ENCODE data around the gene ORC3.
"Not testable (repeated sequence)": the region's sequence is repeated elsewhere in the genome, so short reads cannot be mapped to it uniquely, and the experiment has no call there.

Gene ORC3

DNA sequence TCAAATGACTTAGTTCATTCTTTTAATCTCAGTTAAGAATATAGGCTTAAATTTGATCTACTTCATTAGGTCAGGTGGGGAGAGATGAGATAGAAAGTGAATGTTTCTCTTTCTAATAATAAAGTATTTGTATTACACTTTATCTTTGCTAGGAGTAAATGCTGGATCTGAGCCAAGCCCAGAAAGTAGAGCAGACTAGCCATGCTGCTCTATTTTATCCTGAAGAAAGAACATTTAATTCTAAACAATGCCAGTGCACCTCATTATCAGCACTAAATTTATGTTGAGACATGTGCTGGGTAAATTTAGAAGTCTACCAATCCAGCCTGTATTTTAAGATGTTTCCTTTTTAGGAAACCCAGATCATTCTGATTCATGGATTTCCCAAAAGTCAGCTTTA is 68.6 kb downstream of the ORC3 start:
- no peak overlapping the region for H3K4me3 ChIP-seq (ENCODE audit: low read depth, low read length)

GRCh38 chr6:87660226-87660911 is 70.4 kb downstream of the ORC3 start:
- H3K4me3 ChIP-seq (ENCODE audit: low read depth, low read length), result no peak overlapping the region

- H3K4me3 ChIP-seq (ENCODE audit: low read depth, low read length), result no peak overlapping the region
Measured at GRCh38 chr6:87661016-87661415, 71.1 kb downstream of the ORC3 start.

DNA sequence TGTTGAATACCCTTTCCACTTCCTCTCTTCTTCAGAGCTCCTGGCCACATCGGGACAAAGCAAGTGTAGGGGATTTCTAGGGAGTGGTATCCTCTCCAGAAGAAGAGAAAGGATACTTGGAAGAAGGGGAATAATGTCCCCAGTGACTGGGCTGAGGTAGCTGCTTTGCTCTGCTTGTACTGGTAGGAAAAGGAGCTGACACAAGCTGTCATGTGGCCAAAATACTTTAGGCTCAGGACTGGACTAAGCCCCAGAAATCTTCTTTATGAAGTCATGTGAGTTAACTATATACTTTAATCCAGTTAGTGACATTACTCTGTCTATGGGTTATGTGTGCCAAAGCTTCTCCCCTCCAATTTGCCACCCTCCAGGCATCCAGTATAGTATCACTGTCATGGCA is 71.6 kb downstream of the ORC3 start:
- no peak overlapping the region for H3K4me3 ChIP-seq (ENCODE audit: low read depth, low read length)

DNA sequence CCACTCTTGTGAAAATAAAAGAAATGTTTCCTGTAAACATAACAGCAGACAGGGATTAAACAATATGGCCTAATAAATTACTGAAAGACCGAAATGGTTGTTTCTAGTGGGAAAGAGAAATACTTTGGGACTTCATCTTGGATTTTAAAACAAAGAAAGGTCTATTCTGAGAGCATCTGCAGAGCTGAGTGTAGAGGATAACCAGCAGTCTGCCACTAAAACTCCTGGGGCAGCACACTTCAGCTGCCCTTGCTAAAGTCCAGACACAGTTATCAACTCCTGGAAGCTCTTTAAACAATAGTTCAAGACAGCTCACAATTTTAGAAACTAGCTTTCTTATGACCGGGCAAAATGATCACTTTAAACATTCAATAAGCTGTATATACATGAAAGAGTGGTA is 73.5 kb downstream of the ORC3 start:
- no peak overlapping the region for H3K4me3 ChIP-seq (ENCODE audit: low read depth, low read length)

DNA sequence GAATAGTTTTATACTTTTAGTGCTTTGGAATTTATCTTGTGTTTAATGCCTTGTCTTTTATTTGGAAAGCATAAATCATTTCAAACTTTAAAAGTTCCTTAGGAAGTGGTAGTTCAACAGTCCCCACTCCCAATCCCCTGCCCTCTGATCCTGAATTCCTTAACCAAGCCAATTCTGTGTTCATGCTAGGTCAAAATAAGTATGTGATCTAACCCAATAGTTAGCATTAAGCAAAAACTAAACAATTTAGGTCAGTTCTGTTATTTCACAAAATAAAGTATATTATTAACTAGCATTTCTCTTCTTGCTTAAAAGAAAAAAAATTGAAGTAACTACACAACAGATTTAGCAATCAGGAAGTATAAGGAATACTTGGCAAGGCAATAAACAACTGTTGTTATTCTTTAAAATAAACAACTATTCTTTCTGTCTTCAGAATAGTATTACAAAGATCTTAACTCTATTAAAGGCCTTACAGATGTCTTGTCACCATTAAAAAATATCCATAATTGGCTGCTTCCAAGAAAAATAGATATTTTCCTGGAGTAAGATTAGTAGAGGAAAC is 75.1 kb downstream of the ORC3 start:
- H3K4me3 ChIP-seq (ENCODE audit: low read depth, low read length), result no peak overlapping the region

- H3K4me3 ChIP-seq (ENCODE audit: low read depth, low read length), result no peak overlapping the region
Measured at GRCh38 chr6:87667032-87667431, 77.1 kb downstream of the ORC3 start.

DNA sequence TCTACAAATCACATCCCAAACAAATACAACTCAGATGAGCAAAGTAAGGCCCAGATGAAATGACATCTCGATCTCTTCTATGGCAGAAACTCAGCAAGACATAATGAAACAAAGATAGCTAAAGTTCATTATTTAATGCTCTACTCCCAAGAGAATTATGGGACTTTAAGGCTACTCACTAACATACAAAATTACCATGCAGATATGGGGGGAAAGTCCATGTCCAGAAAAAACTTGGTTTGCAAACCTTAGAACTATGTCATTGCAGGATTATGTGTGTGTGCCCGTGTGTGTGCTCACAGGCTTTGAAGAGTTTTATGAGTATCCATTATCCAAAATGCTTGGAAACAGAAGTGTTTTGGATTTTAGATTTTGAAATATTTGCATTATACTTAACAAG is 78.1 kb downstream of the ORC3 start:
- H3K4me3 ChIP-seq (ENCODE audit: low read depth, low read length), result no peak overlapping the region

- H3K4me3 ChIP-seq (ENCODE audit: low read depth, low read length), result no peak overlapping the region
Measured at GRCh38 chr6:87669051-87669450, 79.1 kb downstream of the ORC3 start.

DNA sequence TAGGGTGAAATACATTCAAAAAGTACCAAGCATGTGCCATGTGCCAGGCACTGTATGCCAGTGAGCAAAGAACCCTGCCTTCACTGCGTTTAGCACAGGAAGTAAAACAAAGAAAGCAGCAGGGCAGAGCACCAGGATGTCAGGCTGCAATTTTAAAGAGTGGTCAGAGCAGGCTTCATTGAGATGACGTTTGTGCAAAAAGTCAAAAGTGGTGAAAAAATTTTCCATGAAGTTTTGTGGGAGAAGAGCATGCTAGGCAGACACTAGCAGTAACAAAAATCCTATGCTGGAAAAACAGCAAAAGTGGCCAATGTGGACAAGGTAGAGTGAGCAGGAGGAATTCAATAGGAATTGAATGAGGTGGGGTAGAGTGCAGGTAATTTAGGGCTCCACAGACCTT is 80.8 kb downstream of the ORC3 start:
- no peak overlapping the region for H3K4me3 ChIP-seq (ENCODE audit: low read depth, low read length)

DNA sequence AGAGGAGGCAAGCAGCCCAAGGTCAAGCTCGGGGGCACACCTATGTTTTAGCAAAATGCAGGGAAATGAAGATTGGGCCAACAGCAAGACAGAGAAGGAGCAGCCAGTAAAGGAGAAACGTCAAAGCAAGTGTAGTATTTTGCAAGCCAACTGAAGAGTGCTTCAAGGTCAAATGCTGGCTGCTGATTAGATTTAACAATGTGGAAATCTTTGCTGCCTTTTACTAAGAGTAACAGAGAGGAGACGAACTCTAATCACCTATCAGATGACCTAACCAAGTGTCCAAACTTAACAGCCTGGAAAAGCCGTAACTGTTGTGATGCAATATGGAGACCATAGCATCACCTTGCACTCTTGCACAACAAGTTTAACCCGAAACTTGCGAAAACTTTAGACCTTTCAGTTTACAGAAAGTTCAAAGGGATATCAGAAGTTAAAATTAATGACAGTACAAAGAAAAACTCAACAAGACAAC is 81.7 kb downstream of the ORC3 start:
- no peak overlapping the region for H3K4me3 ChIP-seq (ENCODE audit: low read depth, low read length)

- no peak overlapping the region for H3K4me3 ChIP-seq (ENCODE audit: low read depth, low read length)
Measured at GRCh38 chr6:87672641-87673040, 82.7 kb downstream of the ORC3 start.

GRCh38 chr6:87673237-87673636 is 83.3 kb downstream of the ORC3 start:
- no peak overlapping the region for H3K4me3 ChIP-seq (ENCODE audit: low read depth, low read length)

- H3K4me3 ChIP-seq (ENCODE audit: low read depth, low read length), result no peak overlapping the region
Measured at GRCh38 chr6:87674290-87674689, 84.4 kb downstream of the ORC3 start.

GRCh38 chr6:87675004-87675681 is 85.2 kb downstream of the ORC3 start:
- no peak overlapping the region for H3K4me3 ChIP-seq (ENCODE audit: low read depth, low read length)

GRCh38 chr6:87682310-87682709 is 92.4 kb downstream of the ORC3 start:
- H3K4me3 ChIP-seq (ENCODE audit: low read depth, low read length), result no peak overlapping the region

- no peak overlapping the region for H3K4me3 ChIP-seq (ENCODE audit: low read depth, low read length)
Measured at GRCh38 chr6:87683890-87684289, 94.0 kb downstream of the ORC3 start.

- no peak overlapping the region for H3K4me3 ChIP-seq (ENCODE audit: low read depth, low read length)
Measured at GRCh38 chr6:87684895-87685654, 95.1 kb downstream of the ORC3 start.

DNA sequence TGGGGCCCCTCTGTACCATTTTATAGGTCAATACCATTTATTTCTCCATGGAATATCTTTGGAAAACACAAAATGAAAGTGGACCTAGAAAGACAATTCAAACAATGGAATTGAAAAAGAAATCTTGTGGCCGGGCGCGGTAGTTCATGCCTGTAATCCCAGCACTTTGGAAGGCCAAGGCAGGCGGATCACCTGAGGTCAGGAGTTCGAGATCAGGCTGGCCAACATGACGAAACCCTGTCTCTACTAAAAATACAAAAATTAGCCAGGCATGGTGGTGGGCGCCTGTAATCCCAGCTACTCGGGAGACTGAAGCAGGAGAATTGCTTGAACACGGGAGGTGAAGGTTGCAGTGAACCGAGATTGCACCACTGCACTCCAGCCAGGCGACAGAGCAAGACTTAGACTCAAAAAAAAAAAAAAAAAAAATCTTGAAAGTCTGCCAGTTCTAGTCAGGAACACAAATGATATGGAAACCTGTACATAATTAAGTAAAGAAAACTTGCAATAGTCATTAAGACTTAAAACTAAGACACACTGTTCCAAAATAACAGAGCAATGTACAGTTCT is 96.8 kb downstream of the ORC3 start:
- H3K4me3 ChIP-seq (ENCODE audit: low read depth, low read length), result not testable (repeated sequence)

- no peak overlapping the region for H3K4me3 ChIP-seq (ENCODE audit: low read depth, low read length)
Measured at GRCh38 chr6:87687296-87687695, 97.4 kb downstream of the ORC3 start.

- H3K4me3 ChIP-seq (ENCODE audit: low read depth, low read length), result not testable (repeated sequence)
Measured at GRCh38 chr6:87687893-87688292, 98.0 kb downstream of the ORC3 start.

Measured in iPS-11a (cell line).